GM08714 (cell line): Measurements from ENCODE around the gene TRMT10A.
A peak's percentile ranks its signal among the peaks of the same experiment; 100 is the strongest.
"Not testable (repeated sequence)": the region's sequence is repeated elsewhere in the genome, so short reads cannot be mapped to it uniquely, and the experiment has no call there.

ENCODE experiments used
- H3K4me3 ChIP-seq: fragments of 200-500 bp; sonication (Bioruptor generic); 2 replicates; pipeline ENCODE4 v1.5.1; 2014; ENCODE audit warnings: mild to moderate bottlenecking, low read length, inconsistent platforms
- ZNF274 ChIP-seq: IDR thresholded peaks from 2 replicates; pipeline ENCODE4 v1.6.1; 2012; ENCODE audit warnings: mild to moderate bottlenecking, low read depth, low read length

TRMT10A gene

DNA sequence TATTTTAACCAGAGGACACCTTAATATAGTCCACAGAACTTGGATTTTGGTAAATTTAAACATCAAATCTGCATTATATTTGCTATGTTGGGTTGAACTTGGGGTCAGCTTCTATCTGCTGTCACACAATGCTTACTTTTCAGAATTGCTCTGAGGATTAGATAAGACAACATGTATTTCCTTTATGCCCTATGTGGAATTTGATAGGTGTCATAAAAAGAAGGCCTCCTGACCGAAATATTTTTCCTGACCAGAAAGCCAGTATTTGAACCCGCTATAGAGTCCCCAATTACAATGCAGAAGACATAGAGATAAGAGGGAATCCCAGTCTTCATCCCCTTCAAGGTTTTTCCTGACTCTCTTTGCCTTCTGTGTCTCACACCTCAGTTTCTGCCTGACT lies 14.9 kb upstream of the TRMT10A start:
- TF ChIP-seq ZNF274: no peak
- H3K4me3 ChIP-seq: no peak overlapping the region

DNA sequence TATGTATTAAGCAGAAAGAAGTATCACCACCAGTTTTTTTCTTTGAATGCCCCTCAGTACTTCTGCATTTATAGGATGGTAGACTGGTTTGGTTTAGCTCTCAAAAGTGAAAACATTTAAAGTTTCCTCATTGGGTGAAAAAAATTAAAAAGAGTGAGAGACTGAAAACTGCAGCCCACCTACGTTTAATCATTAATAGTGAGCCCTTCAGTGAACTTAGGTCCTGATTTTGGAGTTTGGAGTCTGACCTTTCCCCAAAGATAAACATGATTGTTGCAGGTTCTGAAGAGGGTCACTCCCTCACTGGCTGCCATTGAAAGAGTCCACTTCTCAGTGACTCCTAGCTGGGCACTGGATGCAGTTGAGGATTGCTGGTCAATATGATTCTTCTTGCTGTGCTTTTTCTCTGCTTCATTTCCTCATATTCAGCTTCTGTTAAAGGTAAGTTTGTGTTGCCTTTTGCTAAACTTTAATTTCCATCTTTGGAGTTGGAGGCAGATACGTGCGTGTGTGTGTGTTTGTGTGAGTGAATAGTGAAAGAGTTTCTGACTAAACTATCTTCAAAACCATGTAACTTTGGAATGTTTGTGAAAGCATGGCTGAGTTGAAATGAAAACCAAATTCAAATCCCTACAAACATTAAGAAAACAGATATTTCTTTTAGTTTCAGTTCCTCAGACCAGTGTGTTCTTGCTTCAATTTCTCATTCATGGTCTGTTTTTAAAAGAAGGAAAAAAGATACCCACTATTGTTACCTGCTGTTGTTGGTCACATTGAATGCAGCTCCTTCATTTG lies 10.9 kb upstream of the TRMT10A start, which contains the start of gene MTTP:
Gene MTTP (plus strand): TSS at position 295 of the 795 bp plus-strand sequence. CDS start 86 bp downstream, at position 381.
- peak within 1 kb of the TSS; percentile 79 for H3K4me3 ChIP-seq
- no peak for TF ChIP-seq ZNF274

DNA sequence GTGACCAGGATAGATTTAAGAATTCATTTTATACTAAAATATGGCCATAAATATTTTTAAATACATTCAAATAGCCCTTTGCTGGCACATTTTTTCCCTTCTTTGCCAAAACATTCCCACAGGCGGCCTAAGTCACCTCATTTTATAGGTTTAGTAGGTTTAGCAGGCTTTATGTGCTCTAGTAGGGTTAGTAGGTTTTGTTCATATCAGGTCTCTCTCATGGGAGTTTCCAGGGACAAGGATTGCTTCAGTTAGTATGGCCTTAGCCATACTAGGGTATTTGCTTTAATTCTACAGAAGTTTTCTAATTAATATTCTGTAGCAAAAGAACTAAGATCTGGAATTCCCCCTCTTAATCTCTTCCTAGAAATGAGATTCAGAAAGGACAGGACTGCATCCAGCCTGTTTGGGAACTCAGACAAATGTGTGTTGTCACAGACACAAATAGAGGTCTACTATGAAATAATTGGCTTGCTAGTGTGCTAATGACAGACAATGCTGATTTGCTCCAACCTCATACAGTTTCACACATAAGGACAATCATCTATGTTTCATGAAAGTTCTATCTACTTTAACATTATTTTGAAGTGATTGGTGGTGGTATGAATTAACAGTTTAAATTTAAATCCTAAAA lies 10.0 kb upstream of the TRMT10A start:
- H3K4me3 ChIP-seq: no peak overlapping the region
- TF ChIP-seq ZNF274: no peak

DNA sequence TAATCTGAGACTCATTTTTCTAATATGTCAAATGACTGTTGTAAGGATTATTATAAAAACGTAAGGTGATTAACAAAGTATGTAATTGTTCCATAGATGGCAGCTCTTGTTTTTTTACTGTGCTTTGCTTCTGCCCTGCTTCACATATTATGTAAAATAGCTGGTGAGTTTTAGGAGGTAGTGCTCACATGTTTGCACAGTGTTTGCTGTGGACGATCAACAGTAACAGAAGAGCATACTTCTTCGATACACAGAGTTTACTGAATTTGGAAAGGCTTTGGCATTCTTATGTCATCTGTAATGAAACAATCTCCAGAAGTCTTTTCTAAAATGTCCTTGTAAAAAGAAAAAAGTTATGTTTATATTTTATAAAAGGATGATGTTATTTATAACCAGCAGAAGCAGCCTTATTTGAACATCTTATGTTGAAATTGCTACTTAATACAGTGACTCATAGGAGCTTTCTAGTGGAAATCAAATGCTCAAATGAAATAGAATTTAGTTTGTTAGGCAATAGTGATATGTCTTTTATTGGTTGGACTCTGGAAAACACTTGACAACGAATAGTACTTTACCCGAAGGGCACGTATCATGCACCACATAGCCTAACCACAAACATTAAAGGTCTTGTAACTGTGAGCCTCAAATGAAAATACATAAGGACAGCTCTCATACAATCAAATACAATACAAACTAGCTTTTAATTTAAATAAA lies 8.8 kb upstream of the TRMT10A start:
- TF ChIP-seq ZNF274: no peak
- no peak overlapping the region for H3K4me3 ChIP-seq

GRCh38 chr4:99571883-99572282 lies 8.0 kb upstream of the TRMT10A start:
- TF ChIP-seq ZNF274: no peak
- H3K4me3 ChIP-seq: no peak overlapping the region

DNA sequence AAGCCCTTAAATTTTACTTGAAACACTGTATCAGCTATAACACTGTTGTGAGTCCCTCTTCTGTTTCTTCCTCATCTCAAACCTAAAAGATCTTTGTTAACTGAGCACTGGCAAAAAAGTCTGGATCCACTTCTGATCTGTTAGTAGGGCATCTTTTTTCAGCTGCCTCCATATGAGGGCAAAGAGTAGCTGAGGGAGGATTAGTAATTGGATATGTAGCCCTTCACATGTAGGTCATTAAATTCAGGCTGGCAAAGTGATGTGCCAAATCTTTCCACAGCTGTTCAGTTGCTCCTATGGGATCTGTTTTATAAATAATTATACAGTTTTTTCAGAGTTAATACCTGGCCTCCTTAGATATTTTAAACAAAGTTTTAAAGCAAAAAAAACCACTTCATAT lies 1.1 kb upstream of the TRMT10A start:
- TF ChIP-seq ZNF274: no peak
- no peak overlapping the region for H3K4me3 ChIP-seq

GRCh38 chr4:99552872-99553271 lies 11.0 kb downstream of the TRMT10A start:
- no peak overlapping the region for H3K4me3 ChIP-seq
- TF ChIP-seq ZNF274: no peak

DNA sequence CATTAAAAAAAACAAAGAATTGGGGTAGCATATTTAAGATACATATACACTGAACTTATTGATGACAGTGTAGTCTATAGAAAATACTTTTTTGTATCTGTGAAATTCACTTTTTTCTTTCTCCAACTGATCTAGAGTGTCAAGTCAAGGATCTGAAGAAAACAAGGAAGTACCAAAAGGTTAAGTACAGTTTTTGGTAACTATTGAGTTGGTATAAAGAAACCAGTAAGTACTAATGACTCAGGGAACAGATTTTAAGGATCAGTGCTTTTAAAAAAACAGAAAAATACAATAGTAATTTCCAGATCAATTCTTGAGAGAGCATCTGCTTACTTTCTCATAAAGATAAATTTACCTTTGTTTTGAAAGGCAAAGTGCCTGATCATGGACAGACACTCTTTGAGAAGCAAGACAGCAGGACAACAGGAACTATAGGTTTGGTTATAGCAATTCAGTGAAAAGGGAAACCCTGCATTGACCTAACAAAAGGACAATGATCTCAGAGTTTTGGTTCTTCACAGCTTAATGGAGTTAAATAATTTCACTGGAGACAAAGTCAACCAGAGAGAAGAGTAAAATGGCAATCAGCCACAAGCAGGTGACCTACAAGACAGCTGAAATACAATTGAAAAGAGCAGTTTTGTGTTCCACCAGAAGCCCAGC lies 23.4 kb downstream of the TRMT10A start:
- H3K4me3 ChIP-seq: no peak overlapping the region
- no peak for TF ChIP-seq ZNF274

DNA sequence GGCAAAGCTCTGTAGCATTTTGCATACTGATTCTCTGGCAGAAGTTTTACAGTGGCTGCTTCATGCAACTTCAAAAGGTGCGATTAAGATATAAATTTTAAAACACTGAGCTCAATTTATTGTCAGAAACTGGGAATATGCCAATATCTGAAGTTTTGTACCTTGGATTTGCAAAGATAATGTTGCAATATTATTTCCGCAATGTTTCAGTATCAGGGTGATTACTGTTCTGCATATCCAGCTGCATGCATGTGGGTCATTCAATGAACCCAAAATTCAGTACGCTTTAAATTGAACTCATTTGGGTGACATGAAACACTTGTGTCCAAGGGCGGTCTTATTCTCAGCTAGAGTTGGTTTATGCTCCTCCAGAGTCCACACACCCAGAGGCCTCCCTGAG lies 26.2 kb downstream of the TRMT10A start:
- H3K4me3 ChIP-seq: no peak overlapping the region
- TF ChIP-seq ZNF274: no peak

- TF ChIP-seq ZNF274: no peak
Measured at GRCh38 chr4:99536848-99537247, 27.0 kb downstream of the TRMT10A start.

DNA sequence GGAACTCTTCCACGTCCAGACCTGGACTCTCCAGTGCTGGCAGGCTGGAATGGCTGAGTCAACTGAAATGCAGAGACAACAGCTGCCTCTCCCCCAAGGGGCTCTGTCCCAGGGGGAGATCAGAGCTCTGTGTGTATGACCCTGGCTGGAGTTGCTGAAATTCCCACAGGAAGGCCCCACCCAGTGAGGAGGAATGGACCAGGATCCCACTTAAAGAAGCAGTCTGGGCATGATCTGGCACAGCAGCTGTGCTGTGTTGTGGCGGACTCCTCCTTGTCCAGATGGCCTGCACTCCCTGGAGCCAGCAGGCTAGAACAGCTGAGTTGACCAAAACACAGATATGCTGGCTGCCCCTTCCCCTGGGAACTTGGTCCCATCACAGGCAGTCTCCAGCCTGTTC lies 27.6 kb downstream of the TRMT10A start:
- H3K4me3 ChIP-seq: no peak overlapping the region
- no peak for TF ChIP-seq ZNF274

More at GRCh38 chr4:99536848-99537247, 27.0 kb downstream of the TRMT10A start:
- no peak overlapping the region for H3K4me3 ChIP-seq

DNA sequence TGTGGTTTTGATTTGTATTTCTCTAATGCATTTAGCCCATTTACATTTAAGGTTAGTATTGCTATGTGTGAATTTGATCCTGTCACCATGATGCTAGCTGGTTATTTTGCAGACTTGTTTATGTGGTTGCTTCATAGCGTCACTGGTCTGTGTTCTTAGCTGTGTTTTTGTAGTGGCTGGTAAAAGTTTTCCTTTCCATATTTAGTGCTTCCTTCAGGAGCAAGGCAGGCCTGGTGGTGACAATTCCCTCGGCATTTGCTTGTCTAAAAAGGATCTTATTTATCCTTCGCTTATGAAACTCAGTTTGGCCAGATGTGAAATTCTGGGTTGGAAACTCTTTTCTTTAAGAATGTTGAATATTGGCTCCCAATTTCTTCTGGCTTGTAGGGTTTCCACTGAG lies 29.1 kb downstream of the TRMT10A start:
- not testable (repeated sequence) for H3K4me3 ChIP-seq

GRCh38 chr4:99529956-99530355 lies 33.9 kb downstream of the TRMT10A start:
- no peak overlapping the region for H3K4me3 ChIP-seq

DNA sequence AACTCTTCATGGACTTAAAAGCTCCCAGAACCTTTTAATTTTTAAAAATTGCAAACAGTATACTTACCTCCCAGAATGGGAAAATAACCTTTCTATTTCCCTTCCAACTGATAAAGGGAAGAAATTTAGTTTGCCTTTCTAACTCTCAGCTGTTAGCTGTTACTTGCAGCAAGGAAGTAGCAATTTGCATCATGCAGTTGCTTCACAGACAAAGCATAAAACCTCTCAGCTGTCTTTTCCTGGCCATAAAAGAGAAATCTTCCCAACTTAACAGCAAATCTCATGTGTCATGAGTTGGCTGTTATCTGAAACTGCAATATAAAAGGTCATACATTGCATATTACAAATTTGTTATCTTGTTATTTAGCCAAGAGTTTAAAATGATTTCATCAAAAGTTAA lies 34.6 kb downstream of the TRMT10A start:
- TF ChIP-seq ZNF274: no peak
- no peak overlapping the region for H3K4me3 ChIP-seq

More at GRCh38 chr4:99529956-99530355, 33.9 kb downstream of the TRMT10A start:
- no peak for TF ChIP-seq ZNF274
